Bronchial smooth muscle cell (primary cell): ENCODE data around the gene RPL27. TPM values are rescaled to one million over a fixed set of nuclear protein-coding genes. Genes with fewer than 3 reads are reported as not detected.

Experiments used
- total RNA-seq: library from RNA; depleted of rRNA; stranded (reverse); fragments of >200 nt; gene quantifications from 2 replicates; pipeline ENCODE4 v1.2.1, GENCODE V29; 2014

RPL27 gene
- 1,417 and 1,668 TPM in 2 replicates for total RNA-seq

GRCh38 chr17:42997984-42998938 lies at the start of gene RPL27:
Gene RPL27 (plus strand): TSS chr17:42998419. CDS start chr17:42998751, 332 bp downstream.

GRCh38 chr17:42964161-42964932 lies 33.9 kb upstream of the RPL27 start, which contains the start of gene AARSD1:
Gene AARSD1 (minus strand): TSS chr17:42964454. CDS start chr17:42964440, 14 bp downstream.

GRCh38 chr17:42979511-42980273 lies 18.5 kb upstream of the RPL27 start, which contains the start of gene PTGES3L:
Gene PTGES3L (minus strand): TSS chr17:42980080. CDS start chr17:42980053, 27 bp downstream.

DNA sequence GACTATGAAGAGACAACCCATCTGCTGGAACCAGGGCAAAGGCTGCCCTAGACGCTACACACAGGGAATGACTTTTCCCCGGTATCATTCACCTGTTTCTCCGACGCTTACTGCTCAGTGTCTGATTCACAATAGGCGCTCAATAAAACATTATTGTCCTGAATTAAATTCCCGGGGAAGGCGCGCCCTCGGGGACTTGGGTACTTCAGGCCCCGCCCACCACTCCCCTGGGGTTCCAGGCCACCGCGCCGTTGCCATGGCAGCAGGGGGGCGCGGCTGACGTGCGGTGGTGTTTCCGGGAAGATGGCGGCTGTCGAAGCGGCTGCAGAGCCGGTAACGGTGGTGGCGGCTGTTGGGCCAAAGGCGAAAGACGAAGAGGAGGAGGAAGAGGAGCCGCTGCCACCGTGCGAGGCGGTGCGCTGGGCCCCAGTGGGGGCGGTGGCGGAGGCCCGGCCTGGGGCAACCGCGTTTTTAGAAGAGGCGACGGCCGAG lies 17.9 kb upstream of the RPL27 start, which contains the start of gene RUNDC1:
Gene RUNDC1 (plus strand): TSS at position 292 of the 492 bp plus-strand sequence. CDS start 12 bp downstream, at position 304.

GRCh38 chr17:43006639-43007551 lies 8.7 kb downstream of the RPL27 start, which contains the start of gene IFI35:
Gene IFI35 (plus strand): TSS chr17:43006784. CDS start chr17:43006948, 164 bp downstream.

GRCh38 chr17:43021741-43022512 lies 23.7 kb downstream of the RPL27 start, which contains the start of gene VAT1:
Gene VAT1 (minus strand): TSS chr17:43022385. CDS start chr17:43022322, 63 bp downstream.

GRCh38 chr17:43024407-43025289 lies 26.4 kb downstream of the RPL27 start, which contains the start of gene RND2:
Gene RND2 (plus strand): TSS chr17:43025231. CDS start chr17:43025348, 117 bp downstream.

Other genes starting within 250 kb of the RPL27 start
- 0.17 TPM in 1 of 2 replicates, not detected in the other for gene RAMP2, start 237.2 kb upstream of the RPL27 start, total RNA-seq
- gene VPS25, start 225.0 kb upstream of the RPL27 start, total RNA-seq = 46.5 and 50.2 TPM in 2 replicates
- 0.09 and 0.32 TPM in 2 replicates for gene WNK4, start 217.8 kb upstream of the RPL27 start, total RNA-seq
- gene COA3, start 199.7 kb upstream of the RPL27 start, total RNA-seq = 70.6 and 86.2 TPM in 2 replicates
- gene CNTD1, start 199.6 kb upstream of the RPL27 start, total RNA-seq = 0.16 and 0.94 TPM in 2 replicates
- 170 and 185 TPM in 2 replicates for gene BECN1, start 174.1 kb upstream of the RPL27 start, total RNA-seq
- 42.0 and 50.3 TPM in 2 replicates for gene PSME3, start 165.0 kb upstream of the RPL27 start, total RNA-seq
- 0.32 and 0.60 TPM in 2 replicates for gene AOC2, start 153.8 kb upstream of the RPL27 start, total RNA-seq
- 0.16 and 1.9 TPM in 2 replicates for gene AOC3, start 147.2 kb upstream of the RPL27 start, total RNA-seq
- gene G6PC1, start 97.6 kb upstream of the RPL27 start, total RNA-seq = 0.16 TPM in 1 of 2 replicates, not detected in the other
- 27.6 and 29.8 TPM in 2 replicates for gene AARSD1, start 34.0 kb upstream of the RPL27 start, total RNA-seq
- gene PTGES3L, start 18.3 kb upstream of the RPL27 start, total RNA-seq = 0.16 TPM in 1 of 2 replicates, not detected in the other
- 5.4 and 7.4 TPM in 2 replicates for gene RUNDC1, start 17.9 kb upstream of the RPL27 start, total RNA-seq
- gene IFI35, start 8.4 kb downstream of the RPL27 start, total RNA-seq = 27.6 and 33.1 TPM in 2 replicates
- gene VAT1, start 24.0 kb downstream of the RPL27 start, total RNA-seq = 409 and 552 TPM in 2 replicates
- 0.60 and 0.95 TPM in 2 replicates for gene RND2, start 26.8 kb downstream of the RPL27 start, total RNA-seq
- gene BRCA1, start 126.9 kb downstream of the RPL27 start, total RNA-seq = 4.6 and 6.6 TPM in 2 replicates
- gene NBR1, start 172.8 kb downstream of the RPL27 start, total RNA-seq = 72.9 and 100 TPM in 2 replicates
- gene TMEM106A, start 213.5 kb downstream of the RPL27 start, total RNA-seq = 0.77 and 0.95 TPM in 2 replicates
- gene CCDC200, start 230.2 kb downstream of the RPL27 start, total RNA-seq = 0.16 TPM in 1 of 2 replicates, not detected in the other
- not detected in 2 replicates for gene RNU2-1, start 235.6 kb downstream of the RPL27 start, total RNA-seq